Lower leg skin (tissue), 3 donors: ENCODE measurements around the gene OSBPL7.

ENCODE experiments used
- POLR2A ChIP-seq, 2 donors: fragments of 450-650 bp; IDR thresholded peaks; one replicate each; pipeline ENCODE4 v1.6.1; 2016 to 2017; ENCODE audit warnings: antibody characterized with exemption in 2 of 2, mild to moderate bottlenecking in 1 of 2, moderate library complexity in 1 of 2
- TF ChIP-seq, protein P1 (sequence below), 3 donors: fragments of 450-650 bp; IDR thresholded peaks; one replicate each; pipeline ENCODE4 v1.5.1; 2016; ENCODE audit warnings: antibody characterized with exemption in 3 of 3, mild to moderate bottlenecking in 3 of 3, moderate library complexity in 2 of 3

- TF ChIP-seq, protein P1, sequence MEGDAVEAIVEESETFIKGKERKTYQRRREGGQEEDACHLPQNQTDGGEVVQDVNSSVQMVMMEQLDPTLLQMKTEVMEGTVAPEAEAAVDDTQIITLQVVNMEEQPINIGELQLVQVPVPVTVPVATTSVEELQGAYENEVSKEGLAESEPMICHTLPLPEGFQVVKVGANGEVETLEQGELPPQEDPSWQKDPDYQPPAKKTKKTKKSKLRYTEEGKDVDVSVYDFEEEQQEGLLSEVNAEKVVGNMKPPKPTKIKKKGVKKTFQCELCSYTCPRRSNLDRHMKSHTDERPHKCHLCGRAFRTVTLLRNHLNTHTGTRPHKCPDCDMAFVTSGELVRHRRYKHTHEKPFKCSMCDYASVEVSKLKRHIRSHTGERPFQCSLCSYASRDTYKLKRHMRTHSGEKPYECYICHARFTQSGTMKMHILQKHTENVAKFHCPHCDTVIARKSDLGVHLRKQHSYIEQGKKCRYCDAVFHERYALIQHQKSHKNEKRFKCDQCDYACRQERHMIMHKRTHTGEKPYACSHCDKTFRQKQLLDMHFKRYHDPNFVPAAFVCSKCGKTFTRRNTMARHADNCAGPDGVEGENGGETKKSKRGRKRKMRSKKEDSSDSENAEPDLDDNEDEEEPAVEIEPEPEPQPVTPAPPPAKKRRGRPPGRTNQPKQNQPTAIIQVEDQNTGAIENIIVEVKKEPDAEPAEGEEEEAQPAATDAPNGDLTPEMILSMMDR (IDR thresholded peaks at IDR 0.05): no peak
- no peak for TF ChIP-seq POLR2A (IDR thresholded peaks at IDR 0.05)
These were observed 17.5 kb upstream of the OSBPL7 start for GRCh38 chr17:47839071-47839470.
